Mucosa of descending colon (tissue), 3 donors: Measurements from ENCODE around the gene ARHGAP6. TPM values are rescaled to one million over a fixed set of nuclear protein-coding genes. Genes with fewer than 3 reads are reported as not detected.

Experiments
- ATAC-seq: fragments of 200-7000 bp; cut with Tn5 transposase; one replicate; pipeline ENCODE4 v1.9.1; 2020; ENCODE audit warnings: mild to moderate bottlenecking, moderate library complexity
- DNase-seq, 3 donors: peaks; one replicate each; pipeline ENCODE4 v3.0.0-alpha.2; 2020
- H3K36me3 ChIP-seq: fragments of 200-600 bp; one replicate; pipeline ENCODE4 v1.8.0; 2021; ENCODE audit warnings: low read depth, mild to moderate bottlenecking
- H3K4me1 ChIP-seq: fragments of 200-600 bp; one replicate; pipeline ENCODE4 v1.8.0; 2021; ENCODE audit warnings: low read depth, mild to moderate bottlenecking
- H3K4me3 ChIP-seq: fragments of 200-600 bp; one replicate; pipeline ENCODE4 v1.8.0; 2021; ENCODE audit warnings: mild to moderate bottlenecking
- H3K9me3 ChIP-seq: fragments of 200-600 bp; one replicate; pipeline ENCODE4 v1.8.0; 2021; ENCODE audit warnings: mild to moderate bottlenecking
- CTCF ChIP-seq: fragments of 200-600 bp; IDR thresholded peaks from one replicate; pipeline ENCODE4 v1.8.0; 2022; ENCODE audit warnings: antibody characterized with exemption, mild to moderate bottlenecking
- intact Hi-C, 2 donors: fragments of 100-400 bp; cut with DNase I in 1 of 2; cut with micrococcal nuclease in 1 of 2; formaldehyde crosslinking; loops; one replicate each; pipeline versions ENCODE4 v1.11.0 to v1.11.1; 2022; cut with DNase I, micrococcal nuclease
- total RNA-seq, 3 donors: library from RNA; stranded (reverse); fragmentation: NEBNext Ultra II Directional in 2 of 3; extraction: Animal tissue kit (Norgen Biotek cat#: 25700) in 2 of 3; gene quantifications; one replicate each; pipeline versions ENCODE4 v1.2.1 to v1.2.4, GENCODE V29; 2021 to 2023
- donor health status: DM: no; HTN: no; CAD: no; lungs with moderate emphysema.
- donor health status: DM: no; HTN: no; CAD: no.
- donor health status: DM: no; HTN: yes; CAD: no.

ARHGAP6 gene
- total RNA-seq, 3 donors from 2014 or later, result 2.2 to 41.5 (median 4.4) TPM

- Histone ChIP-seq H3K4me3 (no peak overlapping the region), H3K9me3 (no peaks in the 10 kb centered on the region), H3K4me1 (no peaks in the 10 kb centered on the region), H3K36me3 (no peaks in the 10 kb centered on the region)
- no peak for TF ChIP-seq CTCF
- ATAC-seq (no peak), DNase-seq (no peak)
- intact Hi-C loops, result no loop called here
Measured at GRCh38 chrX:11470250-11470974, 195.3 kb downstream of the ARHGAP6 start.

GRCh38 chrX:11465648-11466411 is 199.9 kb downstream of the ARHGAP6 start:
- H3K4me3 ChIP-seq, result no peak overlapping the region
- no peaks in the 10 kb centered on the region for H3K9me3 ChIP-seq
- no peak for ATAC-seq
- intact Hi-C loops, result no loop called here
- no peaks in the 10 kb centered on the region for H3K4me1 ChIP-seq
- no peak for DNase-seq
- TF ChIP-seq CTCF, result no peak
- no peaks in the 10 kb centered on the region for H3K36me3 ChIP-seq

GRCh38 chrX:11464836-11465463 is 200.8 kb downstream of the ARHGAP6 start:
- H3K4me1 ChIP-seq, result no peaks in the 10 kb centered on the region
- DNase-seq (no peak), ATAC-seq (no peak)
- no peaks in the 10 kb centered on the region for H3K36me3 ChIP-seq
- intact Hi-C loops, result no loop called here
- H3K4me3 ChIP-seq, result no peak overlapping the region
- no peaks in the 10 kb centered on the region for H3K9me3 ChIP-seq
- no peak for TF ChIP-seq CTCF

- no peak for TF ChIP-seq CTCF
- no peaks in the 10 kb centered on the region for H3K9me3 ChIP-seq
- no peak overlapping the region for H3K4me3 ChIP-seq
- no peaks in the 10 kb centered on the region for H3K4me1 ChIP-seq
- intact Hi-C loops, result no loop called here
- H3K36me3 ChIP-seq, result no peaks in the 10 kb centered on the region
- ATAC-seq, result no peak
- DNase-seq, result no peak
Measured at GRCh38 chrX:11464380-11464779, 201.3 kb downstream of the ARHGAP6 start.

- no peaks in the 10 kb centered on the region for H3K9me3 ChIP-seq
- ATAC-seq, result no peak
- intact Hi-C loops, result no loop called here
Measured at GRCh38 chrX:11462648-11463047, 203.1 kb downstream of the ARHGAP6 start.

More at GRCh38 chrX:11462648-11463047, 203.1 kb downstream of the ARHGAP6 start:
- DNase-seq, result no peak
- no peaks in the 10 kb centered on the region for H3K4me1 ChIP-seq
- H3K4me3 ChIP-seq, result no peak overlapping the region
- H3K36me3 ChIP-seq, result no peaks in the 10 kb centered on the region
- no peak for TF ChIP-seq CTCF
